ENCODE measurements around the gene SGCE. TPM values are rescaled to one million over a fixed set of nuclear protein-coding genes. Genes with fewer than 3 reads are reported as not detected.

SGCE gene
- total and polyA plus RNA-seq, 4 donors = 9.3 to 70.6 (median 44.2) TPM

- no peak overlapping the region for H3K27ac ChIP-seq (ENCODE audit: low read depth in 1 of 2, low read length in 2 of 2)
- peaks cover 0 to 2% (median 0%) of the 10 kb centered on the region in 4 donors for H3K4me1 ChIP-seq (ENCODE audit: control insufficient read depth in 4 of 4, insufficient read depth in 4 of 4, low read length in 3 of 4)
- no peak for DNase-seq (ENCODE audit: low spot score)
- no peaks in the 10 kb centered on the region for H3K27me3 ChIP-seq (ENCODE audit: control insufficient read depth in 4 of 4, insufficient read depth in 4 of 4, low read length in 3 of 4)
- no peak for TF ChIP-seq YY1 (IDR thresholded peaks at IDR 0.05)
- TF ChIP-seq GABPA (IDR thresholded peaks at IDR 0.05 in 1 of 2, conservative IDR thresholded peaks at IDR 0.05 in 1 of 2) = no peak
- TF ChIP-seq, protein P1, sequence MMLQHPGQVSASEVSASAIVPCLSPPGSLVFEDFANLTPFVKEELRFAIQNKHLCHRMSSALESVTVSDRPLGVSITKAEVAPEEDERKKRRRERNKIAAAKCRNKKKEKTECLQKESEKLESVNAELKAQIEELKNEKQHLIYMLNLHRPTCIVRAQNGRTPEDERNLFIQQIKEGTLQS (IDR thresholded peaks at IDR 0.05) = no peak
- TF ChIP-seq CTCF (IDR thresholded peaks at IDR 0.05; ENCODE audit: low read depth, low read length, missing input control) = no peak
- TF ChIP-seq NR2F2 (IDR thresholded peaks at IDR 0.05) = no peak
- TF ChIP-seq HNF4G (IDR thresholded peaks at IDR 0.05) = no peak
- TF ChIP-seq FOXA2 (IDR thresholded peaks at IDR 0.05) = no peak
- no peaks in the 10 kb centered on the region for H3K9me3 ChIP-seq (ENCODE audit: control insufficient read depth in 4 of 4, low read length in 3 of 4)
- no peak overlapping the region for H3K4me3 ChIP-seq (ENCODE audit: low read depth in 1 of 3, low read length in 3 of 3)
- no peak overlapping the region for H3K9ac ChIP-seq (ENCODE audit: low read depth in 1 of 2, low read length in 2 of 2)
- H3K36me3 ChIP-seq (ENCODE audit: control insufficient read depth in 4 of 4, insufficient read depth in 3 of 4, low read depth in 1 of 4, low read length in 3 of 4) = peaks cover 0 to 4% (median 2%) of the 10 kb centered on the region in 4 donors
- 91% methylated on average over 2 of the region's 2 CpGs for whole genome bisulfite sequencing
These were observed 99.9 kb downstream of the SGCE start for GRCh38 chr7:94556028-94556427.

- 61% methylated on average over 1 of the region's 1 CpG for WGBS
- no peak overlapping the region for H3K9ac ChIP-seq (ENCODE audit: low read depth in 1 of 2, low read length in 2 of 2)
- TF ChIP-seq, protein P1 (IDR thresholded peaks at IDR 0.05) = no peak
- TF ChIP-seq CTCF (IDR thresholded peaks at IDR 0.05; ENCODE audit: low read depth, low read length, missing input control) (no peak), HNF4A (conservative IDR thresholded peaks at IDR 0.05) (no peak), HNF4G (IDR thresholded peaks at IDR 0.05) (no peak), ZBTB33 (IDR thresholded peaks at IDR 0.05) (no peak), YY1 (IDR thresholded peaks at IDR 0.05) (no peak), RAD21 (IDR thresholded peaks at IDR 0.05) (no peak), EGR1 (IDR thresholded peaks at IDR 0.05; ENCODE audit: low read depth in 2 of 2) (no peak), NR2F2 (IDR thresholded peaks at IDR 0.05) (no peak), GABPA (IDR thresholded peaks at IDR 0.05 in 1 of 2, conservative IDR thresholded peaks at IDR 0.05 in 1 of 2) (no peak), FOXA1 (IDR thresholded peaks at IDR 0.05) (no peak), RXRA (IDR thresholded peaks at IDR 0.05) (no peak), FOXA2 (IDR thresholded peaks at IDR 0.05) (no peak), SP1 (IDR thresholded peaks at IDR 0.05) (no peak)
- TF ChIP-seq, protein P2, sequence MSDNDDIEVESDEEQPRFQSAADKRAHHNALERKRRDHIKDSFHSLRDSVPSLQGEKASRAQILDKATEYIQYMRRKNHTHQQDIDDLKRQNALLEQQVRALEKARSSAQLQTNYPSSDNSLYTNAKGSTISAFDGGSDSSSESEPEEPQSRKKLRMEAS (IDR thresholded peaks at IDR 0.05) = no peak
- no peak overlapping the region for H3K4me3 ChIP-seq (ENCODE audit: low read depth in 1 of 3, low read length in 3 of 3)
- H3K27me3 ChIP-seq (ENCODE audit: control insufficient read depth in 4 of 4, insufficient read depth in 4 of 4, low read length in 3 of 4) = no peaks in the 10 kb centered on the region
- H3K4me1 ChIP-seq (ENCODE audit: control insufficient read depth in 4 of 4, insufficient read depth in 4 of 4, low read length in 3 of 4) = no peaks in the 10 kb centered on the region
- peaks cover 0 to 4% (median 2%) of the 10 kb centered on the region in 4 donors for H3K36me3 ChIP-seq (ENCODE audit: control insufficient read depth in 4 of 4, insufficient read depth in 3 of 4, low read depth in 1 of 4, low read length in 3 of 4)
- no peak for DNase-seq (ENCODE audit: low spot score)
- H3K9me3 ChIP-seq (ENCODE audit: control insufficient read depth in 4 of 4, low read length in 3 of 4) = no peaks in the 10 kb centered on the region
- H3K27ac ChIP-seq (ENCODE audit: low read depth in 1 of 2, low read length in 2 of 2) = no peak overlapping the region
These were observed 108.8 kb downstream of the SGCE start for GRCh38 chr7:94547126-94547525.
